DOHH2 (cell line): ENCODE data around the gene MAPK7.

Experiments used
- CTCF ChIP-seq: fragments of 200-600 bp; sonication (generic); IDR thresholded peaks from one replicate; pipeline ENCODE4 v1.5.1; 2014; ENCODE audit warnings: antibody characterized with exemption, mild to moderate bottlenecking, low read depth, low read length; ENCODE audit not compliant: poor library complexity, severe bottlenecking
- EZH2phosphoT487 ChIP-seq: fragments of 200-600 bp; sonication (generic); IDR thresholded peaks from 2 replicates; pipeline ENCODE4 v1.6.1; 2017; ENCODE audit warnings: borderline replicate concordance, mild to moderate bottlenecking, antibody characterized with exemption, low read length, moderate library complexity, mixed read lengths

- TF ChIP-seq CTCF (no peak), EZH2phosphoT487 (no peak)
Observed at GRCh38 chr17:19381741-19382444, 3.6 kb downstream of the MAPK7 start.
